Lower lobe of right lung (tissue), 2 donors: ENCODE results near the gene FAHD2B. TPM values are rescaled to one million over a fixed set of nuclear protein-coding genes. Genes with fewer than 3 reads are reported as not detected.
"Not testable (repeated sequence)": the region's sequence is repeated elsewhere in the genome, so short reads cannot be mapped to it uniquely, and the experiment has no call there.

Source experiments
- ATAC-seq, 2 donors: fragments of 200-7000 bp; cut with Tn5 transposase; one replicate each; pipeline ENCODE4 v1.9.1; 2020 to 2022; ENCODE audit warnings: mild to moderate bottlenecking in 2 of 2, moderate library complexity in 2 of 2
- DNase-seq: peaks from one replicate; pipeline ENCODE4 v3.0.0-alpha.2; 2020
- H3K27ac ChIP-seq: fragments of 200-600 bp; one replicate; pipeline ENCODE4 v1.8.0; 2022
- H3K27me3 ChIP-seq: fragments of 200-600 bp; one replicate; pipeline ENCODE4 v1.8.0; 2022; ENCODE audit warnings: low read depth
- H3K36me3 ChIP-seq: fragments of 200-600 bp; one replicate; pipeline ENCODE4 v1.8.0; 2022; ENCODE audit warnings: mild to moderate bottlenecking
- H3K4me1 ChIP-seq: fragments of 200-600 bp; one replicate; pipeline ENCODE4 v1.8.0; 2022
- H3K4me3 ChIP-seq: fragments of 200-600 bp; one replicate; pipeline ENCODE4 v1.8.0; 2022; ENCODE audit warnings: mild to moderate bottlenecking
- H3K9me3 ChIP-seq: fragments of 200-600 bp; one replicate; pipeline ENCODE4 v1.8.0; 2022
- intact Hi-C: fragments of 100-400 bp; cut with DNase I; formaldehyde crosslinking; loops from one replicate; pipeline ENCODE4 v1.11.0; 2022
- total RNA-seq: library from RNA; stranded (reverse); fragmentation: NEBNext Ultra II Directional; extraction: Animal tissue kit (Norgen Biotek cat#: 25700); gene quantifications from one replicate; pipeline ENCODE4 v1.2.1, GENCODE V29; 2021
- TF ChIP-seq, protein P1 (sequence below): fragments of 200-600 bp; IDR thresholded peaks from one replicate; pipeline ENCODE4 v1.8.0; 2022; ENCODE audit warnings: antibody characterized with exemption, mild to moderate bottlenecking
- donor health status: DM: no; HTN: yes; CAD: no; lungs with severe emphysema.

The FAHD2B gene
- total RNA-seq, 1 donor from 2014 or later: 11.8 TPM

DNA sequence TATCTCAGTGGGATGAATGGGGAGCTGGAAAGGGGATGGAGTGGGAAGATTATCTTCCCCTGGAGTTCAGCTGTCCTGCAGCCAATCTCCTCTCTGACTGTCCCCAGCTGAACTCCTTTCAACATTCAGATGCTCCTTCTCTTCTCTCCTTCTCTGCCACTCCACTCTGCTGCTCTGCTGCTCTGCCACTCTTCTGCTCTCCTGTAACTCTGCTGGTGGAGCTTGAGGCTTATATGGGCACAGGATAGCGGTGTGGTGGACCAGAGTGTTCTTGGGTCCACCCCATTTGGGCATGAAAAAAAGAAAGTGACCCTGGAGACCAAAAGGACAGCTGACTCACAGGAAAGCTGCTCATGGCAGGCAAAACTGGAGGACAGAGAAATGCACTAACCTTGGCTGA, 26.6 kb downstream of the FAHD2B start:
- no peaks in the 10 kb centered on the region for H3K4me1 ChIP-seq
- H3K27ac ChIP-seq: no peak overlapping the region
- no peak overlapping the region for H3K4me3 ChIP-seq
- H3K27me3 ChIP-seq: no peaks in the 10 kb centered on the region
- peak in 1 of 2 donors; percentile 72 for ATAC-seq
- H3K36me3 ChIP-seq: no peaks in the 10 kb centered on the region
- no peak for DNase-seq
- intact Hi-C loops: no loop called here
- H3K9me3 ChIP-seq: no peaks in the 10 kb centered on the region
- TF ChIP-seq, protein P1, sequence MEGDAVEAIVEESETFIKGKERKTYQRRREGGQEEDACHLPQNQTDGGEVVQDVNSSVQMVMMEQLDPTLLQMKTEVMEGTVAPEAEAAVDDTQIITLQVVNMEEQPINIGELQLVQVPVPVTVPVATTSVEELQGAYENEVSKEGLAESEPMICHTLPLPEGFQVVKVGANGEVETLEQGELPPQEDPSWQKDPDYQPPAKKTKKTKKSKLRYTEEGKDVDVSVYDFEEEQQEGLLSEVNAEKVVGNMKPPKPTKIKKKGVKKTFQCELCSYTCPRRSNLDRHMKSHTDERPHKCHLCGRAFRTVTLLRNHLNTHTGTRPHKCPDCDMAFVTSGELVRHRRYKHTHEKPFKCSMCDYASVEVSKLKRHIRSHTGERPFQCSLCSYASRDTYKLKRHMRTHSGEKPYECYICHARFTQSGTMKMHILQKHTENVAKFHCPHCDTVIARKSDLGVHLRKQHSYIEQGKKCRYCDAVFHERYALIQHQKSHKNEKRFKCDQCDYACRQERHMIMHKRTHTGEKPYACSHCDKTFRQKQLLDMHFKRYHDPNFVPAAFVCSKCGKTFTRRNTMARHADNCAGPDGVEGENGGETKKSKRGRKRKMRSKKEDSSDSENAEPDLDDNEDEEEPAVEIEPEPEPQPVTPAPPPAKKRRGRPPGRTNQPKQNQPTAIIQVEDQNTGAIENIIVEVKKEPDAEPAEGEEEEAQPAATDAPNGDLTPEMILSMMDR: no peak

- Histone ChIP-seq H3K27ac (no peak overlapping the region), H3K36me3 (no peaks in the 10 kb centered on the region), H3K4me1 (no peaks in the 10 kb centered on the region), H3K27me3 (no peaks in the 10 kb centered on the region), H3K4me3 (no peak overlapping the region), H3K9me3 (no peaks in the 10 kb centered on the region)
- intact Hi-C loops: no loop called here
- DNase-seq (no peak), ATAC-seq (peak; percentile 42 to 72)
- TF ChIP-seq, protein P1: no peak
Observed at GRCh38 chr2:97067279-97068004, 27.2 kb downstream of the FAHD2B start.

- H3K27me3 ChIP-seq, H3K4me1 ChIP-seq, H3K36me3 ChIP-seq, DNase-seq, H3K4me3 ChIP-seq, H3K27ac ChIP-seq, ATAC-seq, intact Hi-C loops, H3K9me3 ChIP-seq: not testable (repeated sequence)
Observed at GRCh38 chr2:97066030-97066429, 28.7 kb downstream of the FAHD2B start.

GRCh38 chr2:97062020-97062419, 32.7 kb downstream of the FAHD2B start:
- H3K4me1 ChIP-seq, H3K27ac ChIP-seq, intact Hi-C loops, H3K4me3 ChIP-seq, H3K9me3 ChIP-seq, DNase-seq, H3K36me3 ChIP-seq, H3K27me3 ChIP-seq, ATAC-seq: not testable (repeated sequence)

DNA sequence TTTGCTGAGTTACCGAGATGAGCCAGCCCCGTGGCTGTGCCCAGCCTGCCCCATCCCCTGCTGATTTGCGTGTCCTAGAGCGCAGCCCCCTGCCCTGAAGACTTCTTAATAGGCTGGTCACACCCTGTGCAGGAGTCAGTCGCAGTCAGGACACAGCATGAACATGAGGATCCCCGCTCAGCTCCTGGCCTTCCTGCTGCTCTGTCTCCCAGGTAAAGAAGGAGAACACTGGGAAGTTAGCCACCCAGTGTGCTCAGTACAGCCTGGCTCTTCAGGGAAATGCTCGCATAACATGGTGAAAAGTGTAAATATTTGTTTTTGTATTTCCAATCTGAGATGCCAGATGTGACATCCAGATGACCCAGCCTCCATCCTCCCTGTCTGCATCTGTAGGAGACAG, 34.9 kb downstream of the FAHD2B start:
- DNase-seq, intact Hi-C loops, H3K27me3 ChIP-seq, H3K4me3 ChIP-seq, H3K9me3 ChIP-seq, H3K36me3 ChIP-seq, H3K27ac ChIP-seq, H3K4me1 ChIP-seq, ATAC-seq: not testable (repeated sequence)

DNA sequence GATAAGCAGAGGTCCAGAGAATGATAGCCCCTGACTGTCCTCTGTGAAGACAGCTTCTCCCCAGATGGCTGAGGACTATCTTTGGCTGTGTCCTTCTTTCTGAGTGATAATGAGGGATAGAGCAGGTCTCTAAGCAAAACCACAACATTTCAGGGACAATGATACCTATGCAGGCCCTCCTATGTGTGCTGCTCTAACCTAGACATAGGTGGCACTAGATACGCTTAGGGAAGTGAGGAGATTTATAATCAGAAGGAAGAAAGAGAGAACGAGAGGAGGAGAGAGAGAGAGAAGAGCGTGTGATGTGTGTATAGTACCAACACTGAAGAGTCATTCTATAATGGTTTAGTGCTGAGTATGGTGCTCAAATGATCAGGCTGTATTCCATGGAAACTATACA, 38.5 kb downstream of the FAHD2B start:
- ATAC-seq, H3K4me1 ChIP-seq, intact Hi-C loops, H3K4me3 ChIP-seq, DNase-seq, H3K27me3 ChIP-seq, H3K27ac ChIP-seq, H3K9me3 ChIP-seq, H3K36me3 ChIP-seq: not testable (repeated sequence)

DNA sequence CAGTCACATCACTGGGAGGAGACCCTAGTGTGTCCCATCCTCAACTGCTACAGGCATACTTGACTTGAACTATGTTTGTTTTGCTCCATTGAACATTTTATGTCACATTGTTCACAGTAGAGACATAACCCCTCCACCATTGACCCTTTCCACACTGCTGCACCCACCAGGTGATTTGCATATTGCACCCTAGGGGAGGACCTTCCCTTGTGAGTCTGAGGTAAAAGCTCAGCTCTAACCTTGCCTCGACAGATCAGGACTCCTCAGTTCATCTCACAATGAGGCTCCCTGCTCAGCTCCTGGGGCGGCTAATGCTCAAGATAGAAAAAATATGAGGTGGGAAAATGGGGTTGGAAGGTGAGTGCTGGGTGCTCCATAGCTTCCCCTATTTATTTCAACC, 44.6 kb downstream of the FAHD2B start:
- H3K4me1 ChIP-seq, H3K4me3 ChIP-seq, H3K9me3 ChIP-seq, H3K27me3 ChIP-seq, H3K27ac ChIP-seq, DNase-seq, H3K36me3 ChIP-seq, ATAC-seq, intact Hi-C loops: not testable (repeated sequence)

DNA sequence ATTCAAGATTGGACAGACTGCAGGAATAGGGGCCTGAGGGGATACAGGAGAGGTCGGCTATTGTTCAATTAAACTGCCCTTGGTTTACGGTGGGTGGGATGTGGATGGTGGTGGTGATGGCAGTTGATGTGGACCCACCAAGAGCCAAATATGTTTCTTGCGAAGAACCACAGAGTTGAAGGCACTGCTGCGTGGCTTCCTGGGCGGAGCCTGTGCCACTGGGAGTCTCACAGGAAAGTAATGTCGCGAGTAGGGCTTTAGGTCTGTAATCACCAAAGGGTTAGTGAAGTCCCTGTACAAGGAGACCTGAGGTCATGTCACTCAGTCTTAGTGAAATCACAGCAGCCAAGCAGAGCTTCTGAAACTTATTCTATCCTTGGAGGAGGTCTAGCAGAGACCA, 46.2 kb downstream of the FAHD2B start:
- H3K4me1 ChIP-seq, intact Hi-C loops, ATAC-seq, H3K36me3 ChIP-seq, H3K9me3 ChIP-seq, H3K4me3 ChIP-seq, H3K27ac ChIP-seq, H3K27me3 ChIP-seq, DNase-seq: not testable (repeated sequence)

GRCh38 chr2:97046676-97047075, 48.0 kb downstream of the FAHD2B start:
- H3K4me1 ChIP-seq, DNase-seq, H3K27me3 ChIP-seq, H3K36me3 ChIP-seq, ATAC-seq, intact Hi-C loops, H3K9me3 ChIP-seq, H3K4me3 ChIP-seq, H3K27ac ChIP-seq: not testable (repeated sequence)

DNA sequence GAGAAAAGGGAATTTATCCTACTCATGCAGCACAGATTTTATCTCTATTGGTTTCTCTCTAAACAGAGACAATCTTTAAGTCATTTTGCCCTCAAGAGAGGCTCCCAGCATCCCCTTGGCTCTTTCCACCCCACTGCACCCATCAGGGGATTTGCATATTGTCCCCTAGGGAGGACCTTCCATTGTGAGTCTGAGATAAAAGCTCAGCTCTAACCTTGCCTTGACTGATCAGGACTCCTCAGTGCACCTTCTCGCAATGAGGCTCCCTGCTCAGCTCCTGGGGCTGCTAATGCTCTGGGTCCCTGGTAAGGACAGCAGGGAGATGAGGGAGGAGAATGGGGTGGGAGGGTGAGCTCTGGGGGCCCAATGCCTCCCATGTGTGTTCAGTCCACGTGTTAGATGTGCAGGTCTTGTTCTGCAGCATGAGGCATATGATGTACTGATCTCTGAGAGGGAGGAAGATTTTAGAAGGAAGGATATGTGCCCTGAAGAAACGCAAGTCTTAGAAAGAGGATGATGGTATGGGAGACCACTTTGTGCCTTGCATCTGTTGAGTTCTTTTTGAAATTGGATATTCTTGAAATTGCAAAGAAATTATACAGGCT, 48.7 kb downstream of the FAHD2B start:
- H3K4me1 ChIP-seq, intact Hi-C loops, H3K36me3 ChIP-seq, H3K9me3 ChIP-seq, H3K4me3 ChIP-seq, H3K27ac ChIP-seq, ATAC-seq, DNase-seq, H3K27me3 ChIP-seq: not testable (repeated sequence)
